ENCODE measurements around the gene PRM3. TPM values are rescaled to one million over a fixed set of nuclear protein-coding genes. Genes with fewer than 3 reads are reported as not detected.

The PRM3 gene
- total RNA-seq, 2 experiments from 2014 or later, result not detected

Small RNA genes within 50 kb of the gene (microRNA-seq; reads per million reads assigned to microRNA genes)
- gene MIR548H2 (ENCODE audit: borderline microRNAs expressed, borderline number of aligned reads, borderline replicate concordance), result not detected

Other genes with a start within 250 kb of the PRM3 start
- gene SOCS1, start 17.4 kb downstream of the PRM3 start, total RNA-seq, result 100 to 1,000 TPM; 146 to 152 TPM
- gene TNP2, start 4.3 kb downstream of the PRM3 start, total RNA-seq, result not detected
- not detected for gene PRM2, start 2.9 kb upstream of the PRM3 start, total RNA-seq
- not detected for gene PRM1, start 7.7 kb upstream of the PRM3 start, total RNA-seq
- gene RMI2, start 71.8 kb upstream of the PRM3 start, total RNA-seq, result 10 to 100 TPM; 68.9 to 69.9 TPM

All from activated CD4-positive, alpha-beta memory T cell treated with anti-CD3 and anti-CD28 coated beads for 36 hours (primary cell).